Mononuclear cell (primary cell): ENCODE measurements around the gene RETN. TPM values are rescaled to one million over a fixed set of nuclear protein-coding genes. Genes with fewer than 3 reads are reported as not detected.

Source experiments
- H3K27me3 ChIP-seq: 2 replicates; pipeline ENCODE4 v1.6.0; 2011; ENCODE audit warnings: low read length, control low read depth; ENCODE audit not compliant: insufficient read depth
- H3K4me1 ChIP-seq: 2 replicates; pipeline ENCODE4 v1.5.1; 2011; ENCODE audit warnings: mild to moderate bottlenecking, low read length, control low read depth; ENCODE audit not compliant: insufficient read depth
- H3K4me3 ChIP-seq: 2 replicates; pipeline ENCODE4 v1.5.1; 2011; ENCODE audit warnings: mild to moderate bottlenecking, low read length, moderate library complexity
- H3K9me3 ChIP-seq: 2 replicates; pipeline ENCODE4 v1.5.1; 2011; ENCODE audit warnings: low read depth, mild to moderate bottlenecking, control low read depth, low read length
- total RNA-seq: library from RNA; depleted of rRNA; stranded (reverse); fragments of >200 nt; gene quantifications from one replicate; pipeline ENCODE4 v1.2.3, GENCODE V29; 2012

RETN gene
- total RNA-seq, 1 donor: 47.2 TPM

DNA sequence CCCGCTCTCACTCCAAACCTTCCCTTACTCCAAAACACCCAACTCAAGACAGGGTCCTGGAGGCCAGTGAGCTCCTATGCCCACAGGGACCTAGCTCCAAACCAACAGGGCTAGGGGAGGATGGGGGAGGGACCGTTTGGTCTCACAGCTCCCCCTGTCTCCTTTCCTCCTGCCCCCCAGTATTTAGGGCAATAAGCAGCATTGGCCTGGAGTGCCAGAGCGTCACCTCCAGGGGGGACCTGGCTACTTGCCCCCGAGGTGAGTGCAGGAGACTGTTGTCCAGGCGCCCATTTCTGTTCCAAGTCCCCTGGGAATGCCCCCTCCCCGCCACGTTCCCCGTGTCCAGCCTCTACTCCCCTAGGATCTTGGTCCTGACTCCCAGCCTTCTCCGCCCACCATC, 792 bp downstream of the RETN start:
- Histone ChIP-seq H3K4me1 (peaks cover 42% of the 10 kb centered on the region), H3K4me3 (no peak overlapping the region), H3K27me3 (no peaks in the 10 kb centered on the region), H3K9me3 (no peaks in the 10 kb centered on the region)

DNA sequence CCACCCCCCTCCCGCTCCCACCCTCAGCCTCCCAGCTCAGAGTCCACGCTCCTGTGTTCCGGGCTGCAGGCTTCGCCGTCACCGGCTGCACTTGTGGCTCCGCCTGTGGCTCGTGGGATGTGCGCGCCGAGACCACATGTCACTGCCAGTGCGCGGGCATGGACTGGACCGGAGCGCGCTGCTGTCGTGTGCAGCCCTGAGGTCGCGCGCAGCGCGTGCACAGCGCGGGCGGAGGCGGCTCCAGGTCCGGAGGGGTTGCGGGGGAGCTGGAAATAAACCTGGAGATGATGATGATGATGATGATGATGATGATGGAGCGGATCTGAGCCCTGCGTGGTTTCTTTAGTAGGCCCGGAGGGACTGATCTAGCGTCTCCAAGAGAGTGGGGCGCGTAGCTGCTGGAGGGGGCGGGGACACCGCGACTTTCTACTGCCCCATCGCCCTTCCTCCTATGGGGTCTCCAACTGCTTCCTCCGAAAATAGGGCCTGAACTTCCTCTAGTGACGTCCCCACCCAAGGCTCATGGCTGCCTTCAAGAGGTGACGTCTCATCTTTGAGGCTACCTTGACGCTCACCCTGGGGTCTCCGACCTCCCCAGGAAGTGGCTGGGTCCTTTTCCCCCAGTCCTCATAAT, 1.4 kb downstream of the RETN start:
- Histone ChIP-seq H3K27me3 (no peaks in the 10 kb centered on the region), H3K9me3 (no peaks in the 10 kb centered on the region), H3K4me1 (peaks cover 48% of the 10 kb centered on the region), H3K4me3 (peak overlapping the region; percentile 20)

DNA sequence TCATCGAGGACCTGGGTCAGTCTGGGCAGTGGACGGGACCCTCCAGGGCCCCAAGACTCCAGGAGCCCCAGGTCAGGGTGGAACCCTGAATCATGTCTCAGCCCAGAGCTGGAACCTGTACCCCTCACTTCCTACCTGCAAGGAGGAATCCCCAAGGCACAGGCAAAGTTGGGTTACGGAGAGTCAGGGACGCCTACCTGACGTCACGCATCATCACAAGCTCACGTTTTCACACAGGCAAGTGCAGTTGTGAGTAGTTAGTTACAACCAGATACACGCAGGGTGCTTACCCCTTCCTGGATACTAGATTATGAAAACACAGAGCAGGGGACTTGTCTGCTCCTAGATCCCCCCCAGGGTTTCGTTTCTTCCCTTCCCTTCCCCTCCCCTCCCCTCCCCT, 1.9 kb downstream of the RETN start:
- peaks cover 53% of the 10 kb centered on the region for H3K4me1 ChIP-seq
- no peak overlapping the region for H3K4me3 ChIP-seq
- H3K27me3 ChIP-seq: no peaks in the 10 kb centered on the region
- H3K9me3 ChIP-seq: no peaks in the 10 kb centered on the region

DNA sequence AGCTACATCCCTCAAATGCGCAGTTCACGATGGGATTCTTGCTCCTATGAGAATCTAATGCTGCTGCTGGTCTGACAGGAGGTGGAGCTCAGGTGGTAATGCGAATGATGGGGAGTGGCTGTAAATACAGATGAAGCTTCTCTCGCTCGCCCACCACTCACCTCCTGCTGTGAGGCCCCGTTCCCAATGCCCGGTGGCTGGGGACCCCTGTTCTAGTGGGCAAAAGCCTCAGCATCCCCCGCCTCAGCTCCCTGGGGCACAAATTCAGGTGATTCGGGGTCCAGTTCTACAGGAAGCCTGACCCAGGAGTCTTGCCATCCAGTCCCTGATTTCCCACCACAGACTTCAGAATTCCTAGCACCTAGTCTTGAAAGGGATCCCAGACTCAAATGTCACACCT, 3.7 kb downstream of the RETN start:
- no peak overlapping the region for H3K4me3 ChIP-seq
- H3K9me3 ChIP-seq: no peaks in the 10 kb centered on the region
- no peaks in the 10 kb centered on the region for H3K27me3 ChIP-seq
- peaks cover 71% of the 10 kb centered on the region for H3K4me1 ChIP-seq

DNA sequence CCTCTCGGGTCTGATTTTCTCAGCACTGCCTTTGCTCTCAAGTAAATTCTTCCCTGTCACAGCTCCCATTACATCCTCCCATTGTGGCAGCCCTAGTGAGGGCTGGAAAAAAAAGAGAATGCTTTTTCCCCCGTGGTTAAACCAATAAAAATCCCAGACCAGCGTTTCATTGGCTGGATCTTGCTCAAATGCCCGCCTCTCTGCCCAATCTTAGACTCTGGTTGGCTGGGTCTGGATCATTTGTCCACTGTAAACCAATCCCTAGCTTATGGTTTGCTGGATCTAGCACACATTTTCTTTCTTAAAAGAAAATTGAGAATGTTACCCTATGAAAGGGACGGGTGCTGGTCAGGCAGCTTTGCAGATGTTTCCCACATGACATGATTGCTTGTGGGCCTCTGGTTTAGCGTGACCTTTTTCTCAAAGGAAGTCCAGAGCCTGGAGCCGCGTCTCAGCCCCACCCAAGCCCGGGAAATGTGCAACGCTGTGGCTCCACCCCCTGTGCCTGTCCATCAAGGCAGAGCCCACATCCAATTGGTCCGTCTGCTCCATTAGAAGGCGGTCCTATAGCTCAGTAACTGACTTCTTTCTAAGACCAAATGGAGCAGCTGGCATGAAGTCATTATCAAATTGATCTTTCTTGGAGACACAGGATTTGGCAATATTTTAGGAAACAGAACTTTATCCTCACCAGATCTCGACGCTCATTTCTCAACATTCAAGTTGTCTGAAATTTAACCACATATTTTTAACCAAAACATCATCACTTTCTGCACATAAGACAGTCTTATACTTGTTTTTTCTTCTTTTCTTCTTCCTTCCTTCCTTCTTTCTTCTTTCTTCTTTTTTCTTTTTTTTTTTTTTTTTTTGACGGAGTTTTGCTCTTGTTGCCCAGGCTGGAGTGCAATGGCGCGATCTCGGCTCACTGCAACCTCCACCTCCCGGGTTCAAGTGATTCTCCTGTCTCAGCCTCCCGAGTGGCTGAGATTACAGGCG, 5.5 kb downstream of the RETN start:
- Histone ChIP-seq H3K27me3 (no peaks in the 10 kb centered on the region), H3K9me3 (no peaks in the 10 kb centered on the region), H3K4me3 (no peak overlapping the region), H3K4me1 (peaks cover 76% of the 10 kb centered on the region)

DNA sequence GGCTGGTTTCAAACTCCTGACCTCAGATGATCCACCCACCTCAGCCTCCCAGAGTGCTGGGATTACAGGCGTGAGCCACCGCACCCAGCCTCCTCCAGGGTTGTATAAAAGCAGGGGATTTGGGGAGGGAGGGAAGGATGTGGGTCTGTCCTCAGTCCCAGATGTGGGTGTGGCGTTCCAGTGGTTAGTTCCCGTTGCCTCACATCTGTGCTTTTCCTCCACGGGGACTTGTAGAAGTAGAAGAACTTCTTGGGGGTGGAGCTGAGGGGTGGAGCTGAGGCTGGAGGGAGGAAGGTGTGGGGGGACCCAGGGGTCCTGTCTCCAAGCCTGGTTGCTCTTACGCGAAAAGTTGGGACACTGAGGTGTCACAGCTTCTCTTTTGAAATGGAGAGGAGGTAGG, 7.5 kb downstream of the RETN start:
- Histone ChIP-seq H3K4me1 (peaks cover 77% of the 10 kb centered on the region), H3K9me3 (no peaks in the 10 kb centered on the region), H3K27me3 (no peaks in the 10 kb centered on the region), H3K4me3 (peak overlapping the region; percentile 33)

DNA sequence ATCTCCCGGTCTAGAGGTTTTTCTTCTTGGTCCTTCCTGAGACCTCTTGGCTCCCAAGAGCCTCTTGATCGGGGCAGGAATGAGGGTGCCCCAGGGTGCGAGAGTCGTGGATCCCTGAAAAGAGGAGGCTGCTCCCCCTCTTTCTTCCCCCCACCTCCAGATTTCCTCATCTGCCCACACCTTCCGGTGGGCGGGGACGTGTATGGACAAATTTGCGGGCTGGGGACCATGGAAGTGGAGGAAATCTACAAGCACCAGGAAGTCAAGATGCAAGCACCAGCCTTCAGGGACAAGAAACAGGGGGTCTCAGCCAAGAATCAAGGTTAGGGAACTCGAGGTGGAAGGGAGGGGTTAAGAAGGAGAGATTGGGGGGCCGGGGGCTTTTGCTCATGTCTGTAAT, 8.0 kb downstream of the RETN start, which contains the start of gene MCEMP1:
TSS of gene MCEMP1 (plus strand) at position 237 of the 400 bp plus-strand sequence. CDS start at position 268, 31 bp downstream.
- Histone ChIP-seq H3K4me1 (peaks cover 81% of the 10 kb centered on the region), H3K27me3 (no peaks in the 10 kb centered on the region), H3K9me3 (no peaks in the 10 kb centered on the region), H3K4me3 (peak within 1 kb of the TSS; percentile 33)

DNA sequence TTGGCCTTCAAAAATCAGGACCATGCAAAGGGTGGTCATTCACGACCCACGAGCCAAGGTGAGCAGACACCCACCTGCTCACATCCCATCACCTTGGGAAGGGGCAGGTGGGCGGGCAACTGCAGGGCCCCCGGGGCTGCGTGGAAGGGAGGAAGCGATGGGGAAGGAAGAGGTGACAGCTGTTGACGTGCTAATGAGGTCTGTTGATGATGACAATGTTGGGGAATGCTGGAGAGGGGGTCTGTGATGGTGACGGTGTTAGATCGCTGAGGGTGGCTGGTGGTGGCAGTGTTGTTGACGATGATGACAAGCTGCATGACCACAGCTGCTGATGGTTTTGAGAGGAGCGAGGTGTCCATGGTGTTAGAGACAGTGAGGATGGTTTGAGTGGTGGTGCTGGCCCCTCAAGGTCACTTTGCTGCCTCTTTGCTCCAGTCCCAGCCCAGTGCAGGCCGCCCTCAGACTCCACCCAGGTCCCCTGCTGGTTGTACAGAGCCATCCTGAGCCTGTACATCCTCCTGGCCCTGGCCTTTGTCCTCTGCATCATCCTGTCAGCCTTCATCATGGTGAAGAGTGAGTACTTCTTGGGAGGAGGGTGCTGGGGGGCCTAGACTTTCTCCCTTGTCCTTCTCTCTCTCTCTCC, 8.9 kb downstream of the RETN start:
- H3K4me1 ChIP-seq: peaks cover 90% of the 10 kb centered on the region

DNA sequence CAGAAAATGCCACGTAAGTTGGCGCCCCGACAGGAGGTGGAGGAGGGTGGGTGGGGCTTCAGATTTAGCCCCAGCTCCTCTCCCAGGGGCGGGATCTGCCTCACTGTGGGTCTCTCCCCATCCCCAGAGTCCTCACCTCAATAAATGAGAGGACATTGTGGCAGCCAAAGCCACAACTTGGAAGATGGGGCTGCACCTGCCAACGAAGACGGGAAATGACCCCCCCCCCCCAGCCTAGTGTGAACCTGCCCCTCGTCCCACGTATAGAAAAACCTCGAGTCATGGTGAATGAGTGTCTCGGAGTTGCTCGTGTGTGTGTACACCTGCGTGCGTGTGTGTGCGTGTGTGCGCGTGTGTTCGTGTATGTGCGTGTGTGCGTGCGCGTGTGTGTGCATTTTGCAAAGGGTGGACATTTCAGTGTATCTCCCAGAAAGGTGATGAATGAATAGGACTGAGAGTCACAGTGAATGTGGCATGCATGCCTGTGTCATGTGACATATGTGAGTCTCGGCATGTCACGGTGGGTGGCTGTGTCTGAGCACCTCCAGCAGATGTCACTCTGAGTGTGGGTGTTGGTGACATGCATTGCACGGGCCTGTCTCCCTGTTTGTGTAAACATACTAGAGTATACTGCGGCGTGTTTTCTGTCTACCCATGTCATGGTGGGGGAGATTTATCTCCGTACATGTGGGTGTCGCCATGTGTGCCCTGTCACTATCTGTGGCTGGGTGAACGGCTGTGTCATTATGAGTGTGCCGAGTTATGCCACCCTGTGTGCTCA, 10.3 kb downstream of the RETN start:
- Histone ChIP-seq H3K4me3 (no peak overlapping the region), H3K9me3 (no peaks in the 10 kb centered on the region), H3K27me3 (no peaks in the 10 kb centered on the region), H3K4me1 (peaks cover 82% of the 10 kb centered on the region)

More for the DNA sequence above, 8.9 kb downstream of the RETN start:
- Histone ChIP-seq H3K27me3 (no peaks in the 10 kb centered on the region), H3K9me3 (no peaks in the 10 kb centered on the region), H3K4me3 (peak overlapping the region; percentile 33)

DNA sequence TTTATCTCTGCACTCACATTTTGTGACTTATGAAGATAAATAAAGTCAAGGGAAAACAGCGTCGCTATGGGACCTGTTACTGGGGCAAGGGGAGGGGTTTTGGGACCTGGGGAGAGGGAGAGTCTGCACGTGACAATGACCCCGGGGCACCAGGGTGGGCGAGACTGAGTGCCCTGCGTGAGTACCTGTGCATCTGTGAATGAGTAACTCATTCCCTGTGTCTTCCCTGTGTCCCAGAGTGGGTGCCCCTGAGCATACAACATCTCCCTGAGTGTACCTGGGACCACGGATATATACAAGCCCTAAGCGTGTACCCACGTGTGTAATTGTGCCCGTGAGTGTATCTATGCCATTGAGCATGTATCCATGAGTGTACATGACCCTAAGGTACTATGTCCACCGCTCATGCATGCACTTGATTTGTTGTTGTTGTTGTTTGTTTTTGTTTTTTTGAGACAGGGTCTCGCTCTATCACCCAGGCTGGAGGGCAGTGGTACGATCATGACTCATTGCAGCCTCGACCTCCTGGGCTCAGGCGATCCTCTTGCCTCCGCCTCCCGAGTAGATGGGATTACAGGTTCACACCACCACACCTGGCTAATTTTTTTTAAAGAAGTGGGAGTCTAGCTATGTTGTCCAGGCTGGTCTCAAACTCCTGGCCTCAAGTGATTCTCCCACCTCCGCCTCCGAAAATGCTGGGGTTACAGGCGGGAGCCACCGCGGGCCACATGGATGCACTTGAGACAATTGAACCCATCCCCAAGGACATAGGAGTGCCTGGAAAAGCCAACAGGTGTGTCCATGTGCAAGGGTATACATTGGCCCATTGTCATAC, 11.1 kb downstream of the RETN start:
- Histone ChIP-seq H3K4me1 (peaks cover 74% of the 10 kb centered on the region), H3K4me3 (peak overlapping the region; percentile 95), H3K27me3 (no peaks in the 10 kb centered on the region), H3K9me3 (no peaks in the 10 kb centered on the region)

DNA sequence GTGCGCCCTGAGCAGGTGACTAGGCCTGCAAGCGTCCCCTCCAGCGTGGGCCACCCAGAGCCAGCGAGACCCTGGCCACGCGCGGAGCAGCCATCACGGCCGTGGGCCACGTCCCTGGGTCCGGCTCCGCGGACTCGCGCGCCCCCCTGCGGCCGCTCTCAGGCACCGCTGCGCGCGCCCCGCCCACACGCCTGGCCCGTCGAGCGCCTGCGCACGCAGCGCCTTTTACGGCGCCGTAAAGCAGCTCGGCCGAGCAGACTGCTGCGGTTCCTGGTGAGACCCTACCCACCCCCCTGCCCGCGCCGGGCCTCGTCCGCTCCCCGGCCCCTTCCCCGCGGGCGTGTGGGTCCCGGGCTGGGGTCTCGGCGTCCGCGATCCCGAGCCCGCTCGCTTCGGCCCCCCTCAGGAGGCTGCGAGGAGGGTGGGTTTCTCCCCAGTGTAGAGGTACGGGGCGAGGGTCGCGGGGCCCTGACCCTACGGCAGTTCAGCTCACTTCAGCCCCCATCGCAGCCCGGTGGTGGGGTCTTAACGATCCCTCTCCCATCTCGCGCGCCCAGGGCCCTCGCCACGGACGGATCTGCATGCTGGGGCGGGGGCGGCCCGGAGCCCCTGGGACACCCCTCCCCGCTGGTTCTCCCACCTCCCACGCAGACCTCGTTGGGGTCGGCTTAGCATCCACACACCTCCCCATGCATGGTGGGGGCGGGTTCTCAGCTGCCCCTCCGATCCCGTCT, 11.9 kb downstream of the RETN start, which contains the start of gene TRAPPC5:
TSS of gene TRAPPC5 (plus strand) at position 228 of the 734 bp plus-strand sequence. CDS start 1,421 bp downstream, outside the sequence.
- H3K4me1 ChIP-seq: peaks cover 66% of the 10 kb centered on the region

DNA sequence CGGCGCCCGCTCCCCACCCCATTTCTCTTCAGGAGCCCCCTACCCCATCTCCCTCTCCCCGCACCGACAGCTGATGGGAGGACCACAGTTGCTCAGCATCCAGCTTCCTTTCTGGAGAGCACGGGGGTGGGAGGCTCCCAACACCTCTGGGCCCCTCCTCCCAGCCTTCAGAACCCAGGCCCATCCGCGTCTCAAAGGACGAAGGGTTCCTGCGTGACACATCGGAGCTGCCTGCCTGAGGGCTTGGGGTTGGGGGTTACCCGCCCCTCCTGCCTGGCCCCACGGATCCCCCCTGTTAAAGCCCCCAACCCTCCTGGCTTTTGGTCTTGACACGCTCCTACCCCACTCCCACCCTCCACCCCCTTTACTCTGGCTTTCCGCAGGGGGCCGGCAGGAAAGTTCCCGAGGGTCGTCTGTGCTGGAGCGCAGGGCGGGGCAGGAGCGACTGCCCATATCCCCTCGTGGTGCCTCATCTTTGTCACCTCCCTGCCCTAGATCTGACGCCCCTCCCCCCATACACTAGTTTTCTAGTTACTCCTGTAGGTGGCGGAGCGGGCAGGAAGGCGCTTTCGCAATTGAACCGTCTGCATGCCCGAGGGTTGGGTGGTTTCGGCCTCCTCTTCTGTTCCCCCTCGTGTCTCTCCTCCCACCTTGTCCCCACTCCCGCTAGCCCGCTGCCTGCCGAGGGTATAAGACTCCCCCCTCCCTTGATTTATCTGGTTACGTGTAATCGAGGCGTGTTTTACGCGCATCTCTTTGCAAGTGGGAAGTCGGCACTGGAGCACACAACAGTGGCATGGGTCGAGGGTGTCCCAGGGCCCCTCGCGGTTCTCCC, 12.7 kb downstream of the RETN start:
- H3K4me1 ChIP-seq: peaks cover 58% of the 10 kb centered on the region

More for the DNA sequence above, 11.9 kb downstream of the RETN start, which contains the start of gene TRAPPC5:
- Histone ChIP-seq H3K9me3 (no peaks in the 10 kb centered on the region), H3K27me3 (no peaks in the 10 kb centered on the region), H3K4me3 (peak within 1 kb of the TSS; percentile 95)

More for the DNA sequence above, 12.7 kb downstream of the RETN start:
- peak overlapping the region; percentile 95 for H3K4me3 ChIP-seq
- H3K27me3 ChIP-seq: no peaks in the 10 kb centered on the region
- no peaks in the 10 kb centered on the region for H3K9me3 ChIP-seq
